Dendritic cell treated with granulocyte-macrophage colony-stimulating factor and Interleukin-4, amounts not matched to agents 40 ng/mL and 50 ng/mL, for 4 days (primary cell): Measurements from ENCODE around the gene DLGAP3.

Experiments used
- H3K27ac Mint-ChIP-seq: one replicate; pipeline ENCODE4 v1.8.0; 2022; ENCODE audit warnings: mild to moderate bottlenecking, mixed read lengths
- H3K27me3 Mint-ChIP-seq: one replicate; pipeline ENCODE4 v1.8.0; 2022; ENCODE audit warnings: mild to moderate bottlenecking, mixed read lengths
- H3K36me3 Mint-ChIP-seq: one replicate; pipeline ENCODE4 v1.8.0; 2022; ENCODE audit warnings: low read depth, mixed read lengths
- H3K4me1 Mint-ChIP-seq: one replicate; pipeline ENCODE4 v1.8.0; 2022; ENCODE audit warnings: low read depth, mixed read lengths
- H3K4me3 Mint-ChIP-seq: one replicate; pipeline ENCODE4 v1.8.0; 2022; ENCODE audit warnings: mild to moderate bottlenecking, moderate library complexity, mixed read lengths
- H3K9me3 Mint-ChIP-seq: one replicate; pipeline ENCODE4 v1.8.0; 2022; ENCODE audit warnings: mixed read lengths
- intact Hi-C: fragments of 100-400 bp; cut with micrococcal nuclease; formaldehyde crosslinking; loops from one replicate; pipeline ENCODE4 v1.15.0; 2022

The DLGAP3 gene

GRCh38 chr1:34859446-34860200 lies 69.8 kb downstream of the DLGAP3 start, which contains the start of gene SMIM12:
TSS of gene SMIM12 (minus strand) at chr1:34859749. CDS start at chr1:34855977, 3,772 bp downstream.
- Mint-ChIP-seq H3K27me3 (peaks cover 15% of the 10 kb centered on the region), H3K4me1 (peaks cover 21% of the 10 kb centered on the region), H3K4me3 (peak within 1 kb of the TSS; percentile 99), H3K36me3 (peaks cover 33% of the 10 kb centered on the region), H3K27ac (peak within 1 kb of the TSS; percentile 95), H3K9me3 (no peaks in the 10 kb centered on the region)
- intact Hi-C loops = no loop called here

- peak overlapping the region; percentile 99 for H3K4me3 Mint-ChIP-seq
- peaks cover 19% of the 10 kb centered on the region for H3K4me1 Mint-ChIP-seq
- peaks cover 11% of the 10 kb centered on the region for H3K27me3 Mint-ChIP-seq
- H3K9me3 Mint-ChIP-seq = no peaks in the 10 kb centered on the region
- peak overlapping the region; percentile 95 for H3K27ac Mint-ChIP-seq
- H3K36me3 Mint-ChIP-seq = peaks cover 40% of the 10 kb centered on the region
- intact Hi-C loops = no loop called here
Observed at GRCh38 chr1:34858901-34859445, 70.5 kb downstream of the DLGAP3 start.

- Mint-ChIP-seq H3K9me3 (no peaks in the 10 kb centered on the region), H3K4me1 (peaks cover 28% of the 10 kb centered on the region), H3K27me3 (peaks cover 3% of the 10 kb centered on the region), H3K4me3 (no peak overlapping the region), H3K27ac (no peak overlapping the region), H3K36me3 (peaks cover 63% of the 10 kb centered on the region)
- intact Hi-C loops = no loop called here
Observed at GRCh38 chr1:34856697-34857096, 72.8 kb downstream of the DLGAP3 start.

GRCh38 chr1:34852677-34853217 lies 76.7 kb downstream of the DLGAP3 start:
- intact Hi-C loops = loop anchor here (1.0 to 5.0 kb wide), 2 partner anchors 14 to 65 kb away; no protein-coding TSS in a partner anchor
- Mint-ChIP-seq H3K4me1 (peaks cover 20% of the 10 kb centered on the region), H3K27ac (peak overlapping the region; percentile 21), H3K9me3 (no peaks in the 10 kb centered on the region), H3K4me3 (no peak overlapping the region), H3K27me3 (no peaks in the 10 kb centered on the region), H3K36me3 (peaks cover 93% of the 10 kb centered on the region)

GRCh38 chr1:34851431-34852105 lies 77.9 kb downstream of the DLGAP3 start:
- no peak overlapping the region for H3K27ac Mint-ChIP-seq
- no peaks in the 10 kb centered on the region for H3K27me3 Mint-ChIP-seq
- intact Hi-C loops = loop anchor here (1.0 to 5.0 kb wide), 2 partner anchors 15 to 64 kb away; no protein-coding TSS in a partner anchor
- no peak overlapping the region for H3K4me3 Mint-ChIP-seq
- H3K9me3 Mint-ChIP-seq = no peaks in the 10 kb centered on the region
- H3K36me3 Mint-ChIP-seq = peaks cover 97% of the 10 kb centered on the region
- H3K4me1 Mint-ChIP-seq = peaks cover 15% of the 10 kb centered on the region

GRCh38 chr1:34850382-34850781 lies 79.1 kb downstream of the DLGAP3 start:
- H3K9me3 Mint-ChIP-seq = no peaks in the 10 kb centered on the region
- peaks cover 85% of the 10 kb centered on the region for H3K36me3 Mint-ChIP-seq
- H3K4me3 Mint-ChIP-seq = no peak overlapping the region
- H3K4me1 Mint-ChIP-seq = peaks cover 15% of the 10 kb centered on the region
- intact Hi-C loops = loop anchor here (5.0 kb wide), 1 partner anchor 63 kb away; no protein-coding TSS in a partner anchor
- H3K27me3 Mint-ChIP-seq = no peaks in the 10 kb centered on the region
- no peak overlapping the region for H3K27ac Mint-ChIP-seq

- peaks cover 19% of the 10 kb centered on the region for H3K4me1 Mint-ChIP-seq
- no peaks in the 10 kb centered on the region for H3K27me3 Mint-ChIP-seq
- H3K36me3 Mint-ChIP-seq = peaks cover 52% of the 10 kb centered on the region
- no peaks in the 10 kb centered on the region for H3K9me3 Mint-ChIP-seq
- no peak overlapping the region for H3K27ac Mint-ChIP-seq
- intact Hi-C loops = no loop called here
- no peak overlapping the region for H3K4me3 Mint-ChIP-seq
Observed at GRCh38 chr1:34847094-34847493, 82.4 kb downstream of the DLGAP3 start.

GRCh38 chr1:34846265-34846664 lies 83.2 kb downstream of the DLGAP3 start:
- Mint-ChIP-seq H3K4me1 (peaks cover 19% of the 10 kb centered on the region), H3K27ac (no peak overlapping the region), H3K36me3 (peaks cover 44% of the 10 kb centered on the region), H3K4me3 (no peak overlapping the region), H3K9me3 (no peaks in the 10 kb centered on the region), H3K27me3 (no peaks in the 10 kb centered on the region)
- intact Hi-C loops = no loop called here

GRCh38 chr1:34845131-34845901 lies 84.1 kb downstream of the DLGAP3 start:
- H3K27me3 Mint-ChIP-seq = no peaks in the 10 kb centered on the region
- H3K27ac Mint-ChIP-seq = no peak overlapping the region
- H3K4me1 Mint-ChIP-seq = peaks cover 19% of the 10 kb centered on the region
- no peaks in the 10 kb centered on the region for H3K9me3 Mint-ChIP-seq
- intact Hi-C loops = no loop called here
- H3K36me3 Mint-ChIP-seq = peaks cover 34% of the 10 kb centered on the region
- no peak overlapping the region for H3K4me3 Mint-ChIP-seq

- Mint-ChIP-seq H3K4me1 (peaks cover 19% of the 10 kb centered on the region), H3K9me3 (no peaks in the 10 kb centered on the region), H3K36me3 (peaks cover 24% of the 10 kb centered on the region), H3K4me3 (no peak overlapping the region), H3K27me3 (no peaks in the 10 kb centered on the region), H3K27ac (no peak overlapping the region)
- intact Hi-C loops = no loop called here
Observed at GRCh38 chr1:34844252-34844634, 85.2 kb downstream of the DLGAP3 start.

- H3K9me3 Mint-ChIP-seq = no peaks in the 10 kb centered on the region
- peaks cover 18% of the 10 kb centered on the region for H3K4me1 Mint-ChIP-seq
- H3K4me3 Mint-ChIP-seq = no peak overlapping the region
- no peak overlapping the region for H3K27ac Mint-ChIP-seq
- no peaks in the 10 kb centered on the region for H3K27me3 Mint-ChIP-seq
- intact Hi-C loops = no loop called here
- H3K36me3 Mint-ChIP-seq = peaks cover 17% of the 10 kb centered on the region
Observed at GRCh38 chr1:34843392-34844251, 85.8 kb downstream of the DLGAP3 start.

- intact Hi-C loops = no loop called here
Observed at GRCh38 chr1:34842952-34843371, 86.5 kb downstream of the DLGAP3 start.

GRCh38 chr1:34842073-34842472 lies 87.4 kb downstream of the DLGAP3 start:
- Mint-ChIP-seq H3K4me1 (peaks cover 14% of the 10 kb centered on the region), H3K9me3 (no peaks in the 10 kb centered on the region), H3K36me3 (peaks cover 2% of the 10 kb centered on the region), H3K27me3 (no peaks in the 10 kb centered on the region), H3K27ac (no peak overlapping the region), H3K4me3 (no peak overlapping the region)
- intact Hi-C loops = no loop called here

More at GRCh38 chr1:34842952-34843371, 86.5 kb downstream of the DLGAP3 start:
- peaks cover 11% of the 10 kb centered on the region for H3K36me3 Mint-ChIP-seq
- no peak overlapping the region for H3K27ac Mint-ChIP-seq
- no peaks in the 10 kb centered on the region for H3K27me3 Mint-ChIP-seq
- H3K9me3 Mint-ChIP-seq = no peaks in the 10 kb centered on the region
- H3K4me3 Mint-ChIP-seq = no peak overlapping the region
- peaks cover 14% of the 10 kb centered on the region for H3K4me1 Mint-ChIP-seq
